LNCAP (cell line): ENCODE data around the gene CCDC78.

Source experiments
- CTCF ChIP-seq: fragments of 450-650 bp; IDR thresholded peaks from 2 replicates; pipeline ENCODE4 v1.5.1; 2017; ENCODE audit warnings: mild to moderate bottlenecking

The CCDC78 gene

GRCh38 chr16:710500-711075 lies 15.7 kb downstream of the CCDC78 start:
- no peak for TF ChIP-seq CTCF

DNA sequence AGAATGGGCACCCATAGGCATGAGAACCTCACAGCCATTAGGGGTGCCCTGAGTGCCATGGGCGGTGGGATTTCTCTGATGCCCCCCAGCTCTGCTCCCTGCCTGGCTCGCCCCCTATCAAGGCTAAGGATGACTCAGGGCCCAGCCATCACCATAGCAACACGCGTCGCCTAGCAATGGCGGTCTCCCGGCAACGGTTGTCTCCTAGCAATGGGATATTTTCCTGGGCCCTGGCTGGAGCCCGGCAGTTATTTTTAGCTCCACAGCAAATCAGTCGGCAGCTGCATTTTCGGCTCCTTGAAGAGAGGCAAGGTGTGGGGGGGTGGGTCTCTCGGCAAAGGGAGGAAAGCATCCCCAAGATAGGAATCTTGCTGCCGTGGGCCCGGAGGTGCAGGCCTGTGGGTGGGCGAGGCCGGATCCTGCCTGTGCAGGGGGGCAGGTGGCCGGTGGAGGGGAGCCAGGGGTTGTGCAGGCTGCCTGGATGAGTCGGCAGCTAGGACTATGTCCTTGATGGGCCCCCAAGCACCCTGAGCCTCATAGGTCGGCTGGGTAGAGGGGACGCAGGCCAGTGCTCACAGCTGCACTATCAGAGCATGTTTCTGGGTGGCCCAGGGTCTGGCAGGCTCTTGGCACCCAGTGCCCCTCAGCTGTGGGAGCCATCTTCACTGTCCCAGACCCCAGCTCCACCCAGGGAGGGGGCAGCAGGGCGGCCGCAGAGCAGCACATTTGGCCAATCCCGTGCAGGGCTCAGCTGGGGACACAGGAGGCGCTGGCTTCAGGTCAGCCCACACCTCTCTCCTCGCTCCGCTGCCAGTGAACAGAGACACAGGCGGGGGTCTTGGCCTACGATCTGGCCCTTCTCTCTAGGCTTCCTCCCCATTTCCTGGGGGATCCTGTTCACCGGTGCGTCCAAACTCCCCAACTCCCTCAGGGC lies 16.4 kb downstream of the CCDC78 start:
- no peak for TF ChIP-seq CTCF

DNA sequence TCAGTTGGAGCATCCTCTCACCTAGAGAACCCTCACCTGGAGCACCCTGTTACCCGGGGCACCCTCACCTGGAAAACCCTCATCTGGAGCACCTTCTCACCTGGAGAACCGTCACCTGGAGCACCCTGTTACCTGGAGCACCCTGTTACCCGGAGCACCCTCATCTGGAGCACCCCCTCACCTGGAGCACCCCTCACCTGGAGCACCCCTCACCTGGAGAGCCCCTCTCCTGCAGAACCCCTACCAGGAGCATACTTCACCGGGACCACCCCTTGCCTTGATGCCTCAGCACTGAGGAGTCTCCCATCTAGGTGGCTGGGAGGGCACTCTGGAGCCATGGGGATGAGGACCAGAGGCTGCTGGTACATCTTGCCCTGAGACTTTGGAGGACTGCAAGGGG lies 17.3 kb downstream of the CCDC78 start:
- no peak for TF ChIP-seq CTCF

- TF ChIP-seq CTCF = no peak
Observed at GRCh38 chr16:708019-708418, 18.2 kb downstream of the CCDC78 start.

DNA sequence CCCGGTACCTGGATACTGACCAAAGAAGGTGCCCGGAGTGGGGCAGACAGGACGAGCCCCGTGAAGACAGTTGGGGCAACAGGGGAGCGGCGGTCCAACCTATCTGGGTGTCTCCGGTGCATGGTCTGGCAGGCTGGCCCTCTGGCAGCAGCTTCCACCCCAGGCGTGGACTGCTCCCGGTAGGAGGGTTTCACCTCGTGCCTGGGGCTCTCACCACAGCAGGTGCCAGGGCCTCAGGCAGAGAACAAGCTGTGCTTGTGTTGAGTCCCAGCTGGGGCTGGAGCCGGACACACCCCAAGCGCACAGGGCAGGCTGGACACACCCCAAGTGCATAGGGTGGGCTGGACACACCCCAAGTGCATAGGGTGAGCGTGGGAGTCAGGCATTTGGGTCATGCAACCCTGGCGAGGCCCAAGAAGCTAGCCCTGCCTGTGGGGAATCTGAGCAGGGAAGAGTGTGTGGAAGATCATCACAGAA lies 19.1 kb downstream of the CCDC78 start:
- TF ChIP-seq CTCF = no peak

DNA sequence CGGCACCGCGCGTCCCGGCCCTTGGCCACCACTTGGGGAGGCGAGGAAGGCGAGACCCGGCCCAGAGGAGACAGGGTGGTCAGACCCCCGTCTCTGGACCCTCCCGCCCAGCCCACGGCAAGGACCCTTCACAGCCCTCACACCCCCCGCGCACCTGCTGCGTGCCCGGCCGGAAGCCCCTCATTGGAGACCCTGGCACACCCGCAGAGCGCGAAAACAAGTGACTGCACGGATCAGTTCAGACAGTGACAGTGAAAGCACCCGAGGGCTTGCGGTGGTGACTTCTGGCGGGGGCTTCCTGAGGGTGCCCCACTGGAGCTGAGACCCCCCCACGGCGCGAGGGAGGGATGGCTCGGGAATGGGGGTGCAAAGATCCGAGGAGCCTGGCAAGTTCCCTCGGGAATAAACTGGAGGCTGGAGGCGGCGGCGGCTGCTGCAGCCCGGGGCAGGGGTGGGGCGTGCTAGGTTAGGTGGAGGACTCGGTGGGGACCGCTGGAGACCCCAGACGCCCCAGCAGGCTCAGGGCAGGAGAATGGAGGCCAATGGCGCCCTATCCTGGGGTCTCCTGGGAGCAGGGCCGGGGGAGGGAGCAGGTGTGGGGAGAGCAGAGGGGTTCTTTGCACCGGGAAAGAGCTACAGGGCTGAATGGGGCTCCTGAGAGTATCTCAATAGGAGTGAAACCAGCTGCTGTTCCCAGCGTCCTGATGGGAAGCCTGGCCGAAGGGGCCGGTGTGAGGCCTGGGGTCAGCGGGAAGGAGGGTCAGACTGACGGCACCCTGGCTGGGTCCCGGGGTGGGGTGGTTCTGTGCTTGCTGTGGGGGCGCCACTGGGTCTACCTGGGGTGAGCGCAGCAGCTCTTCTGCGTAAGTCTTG lies 19.8 kb downstream of the CCDC78 start:
- no peak for TF ChIP-seq CTCF

DNA sequence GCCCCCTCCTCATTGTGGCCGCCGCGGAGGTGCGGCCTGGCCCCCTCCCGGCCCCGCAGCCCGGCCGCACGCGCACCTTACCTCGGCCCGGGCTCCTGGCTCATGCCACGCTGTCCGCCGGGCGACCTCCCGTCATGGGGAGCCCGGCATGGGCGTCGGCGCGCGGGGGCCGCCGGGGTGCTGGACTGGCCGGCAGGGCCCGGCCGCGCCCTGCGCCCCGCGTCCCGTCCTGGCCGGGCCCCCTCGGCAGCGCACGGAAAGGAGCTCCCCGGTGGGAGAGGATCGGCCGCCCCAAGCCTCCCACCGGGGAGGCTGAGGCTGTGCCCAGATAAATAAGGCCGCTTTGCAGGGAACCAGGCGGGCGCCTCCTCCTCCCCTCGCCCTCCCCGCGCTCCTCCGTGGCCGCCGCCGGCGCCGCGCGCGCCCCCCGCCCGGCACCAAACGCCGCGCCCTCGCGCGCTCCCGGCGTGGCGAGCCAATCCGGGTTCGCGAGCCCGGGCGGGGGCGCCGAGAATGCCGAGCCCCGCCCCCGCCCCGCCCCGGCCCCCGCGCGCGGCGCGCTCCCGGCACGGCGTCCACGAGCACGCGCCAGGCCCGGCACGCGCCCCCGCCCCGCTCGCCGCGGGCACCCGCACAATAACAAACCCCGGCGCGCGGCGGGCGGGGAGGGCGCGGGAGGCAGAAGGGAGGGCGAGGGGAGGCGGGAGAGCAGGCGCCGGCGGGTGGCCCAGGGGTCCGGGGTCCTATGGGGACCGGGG lies 20.6 kb downstream of the CCDC78 start, which contains the start of gene FBXL16:
Gene FBXL16 (minus strand): TSS at position 371 of the 758 bp plus-strand sequence. CDS start 8,396 bp downstream, outside the sequence.
- no peak for TF ChIP-seq CTCF
